Spleen (tissue), 7 donors: Measurements from ENCODE around the gene STON2.

Experiments used
- CTCF ChIP-seq, 11 experiments: fragments of 200-600 bp in 7 of 11; fragments of 450-650 bp in 4 of 11; sonication (generic) in 4 of 11; IDR thresholded peaks in 8 of 11; conservative IDR thresholded peaks in 3 of 11; 1 replicate in 7 of 11; 2 replicates in 4 of 11; pipeline versions ENCODE4 v1.4.0 to v1.8.0; 2016 to 2021; ENCODE audit warnings: antibody characterized with exemption in 11 of 11, inconsistent platforms in 4 of 11, mild to moderate bottlenecking in 1 of 11
- POLR2A ChIP-seq, 3 donors: fragments of 450-650 bp; IDR thresholded peaks; one replicate each; pipeline ENCODE4 v1.5.1; 2017; ENCODE audit warnings: antibody characterized with exemption in 3 of 3, mild to moderate bottlenecking in 1 of 3
- donor health status: DM: no; HTN: no; CAD: no; lungs with moderate emphysema.
- donor health status: DM: no; HTN: no; CAD: no.
- donor health status: DM: no; HTN: no; CAD: no.

- TF ChIP-seq CTCF (IDR thresholded peaks at IDR 0.05 in 8 of 11, conservative IDR thresholded peaks at IDR 0.05 in 3 of 11) (no peak), POLR2A (IDR thresholded peaks at IDR 0.05) (no peak)
Observed at GRCh38 chr14:81447021-81447764, 47.1 kb upstream of the STON2 start.
